Measurements from ENCODE around the gene C19orf12. TPM values are rescaled to one million over a fixed set of nuclear protein-coding genes. Genes with fewer than 3 reads are reported as not detected.

Gene C19orf12
- total RNA-seq, 1 experiment from 2014 or later, result 17.5 TPM

DNA sequence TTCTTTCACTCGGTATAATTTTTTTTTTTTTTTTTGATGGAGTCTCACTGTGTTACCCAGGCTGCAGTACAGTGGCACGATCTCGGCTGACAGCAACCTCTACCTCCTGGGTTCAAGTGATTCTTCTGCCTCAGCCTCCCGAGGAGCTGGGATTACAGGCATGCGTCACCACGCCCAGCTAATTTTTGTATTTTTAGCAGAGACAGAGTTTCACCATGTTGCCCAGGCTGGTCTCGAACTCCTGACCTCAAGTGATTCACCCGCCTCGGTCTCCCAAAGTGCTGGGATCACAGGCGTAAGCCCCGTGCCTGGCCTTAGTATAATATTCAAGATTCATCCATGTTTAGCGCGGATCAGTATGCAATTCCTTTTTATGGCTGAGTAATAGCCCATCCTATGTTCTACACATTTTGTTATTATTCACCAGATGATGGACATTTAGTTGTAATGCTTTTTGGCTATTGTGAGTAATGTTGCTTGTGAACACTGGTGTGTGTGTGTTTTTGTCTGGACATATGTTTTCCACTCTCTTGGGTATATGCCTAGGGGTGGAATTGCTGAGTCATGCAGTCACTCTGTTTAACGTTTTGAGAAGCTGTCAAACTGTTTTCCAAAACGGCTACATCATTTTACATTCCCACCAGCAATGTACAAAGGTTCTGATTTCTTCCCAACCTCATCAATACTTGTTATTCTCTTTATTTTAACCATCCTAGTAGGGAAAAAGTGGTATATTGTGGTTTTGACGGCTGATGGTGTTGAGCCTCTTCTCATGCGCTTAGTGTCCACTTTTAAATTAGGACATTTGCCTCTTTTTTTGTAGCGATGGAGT lies 26.9 kb downstream of the C19orf12 start:
- Histone ChIP-seq H4K8ac (replicated peaks; ENCODE audit: insufficient read length, low read depth, low read length) (no peak overlapping the region), H3T11ph (ENCODE audit: low read length) (no peak overlapping the region), H3K4me1 (ENCODE audit: insufficient read depth, low read length) (peaks cover 2% of the 10 kb centered on the region; the same call in 1 of the 2 replicates), H2BK120ac (ENCODE audit: low read depth, low read length, poor library complexity, severe bottlenecking) (no peak overlapping the region), H4K5ac (ENCODE audit: insufficient read length, low read depth, low read length) (no peak overlapping the region), H3K14ac (ENCODE audit: insufficient read depth, low read length) (no peak overlapping the region), H3K18ac (ENCODE audit: insufficient read length, low read depth, low read length) (no peak overlapping the region), H3K27ac (ENCODE audit: insufficient read length, low read depth, low read length) (no peak overlapping the region), H2BK5ac (ENCODE audit: insufficient read length, low read length) (no peak overlapping the region), H3K9me3 (ENCODE audit: control insufficient read depth, low read depth, low read length) (no peaks in the 10 kb centered on the region), H3K27me3 (ENCODE audit: insufficient read depth, low read length) (no peaks in the 10 kb centered on the region), H3K23ac (ENCODE audit: insufficient read length, low read depth, low read length) (no peak overlapping the region), H4K91ac (ENCODE audit: insufficient read length, low read depth, low read length) (no peak overlapping the region), H3K4ac (ENCODE audit: low read depth, low read length) (no peak overlapping the region), H3K79me2 (ENCODE audit: insufficient read depth, low read length) (no peaks in the 10 kb centered on the region), H4K20me1 (ENCODE audit: control insufficient read depth, insufficient read depth, insufficient read length) (no peaks in the 10 kb centered on the region), H2BK12ac (ENCODE audit: insufficient read length, low read depth, low read length) (no peak overlapping the region), H3K56ac (ENCODE audit: insufficient read length, low read depth, low read length) (no peak overlapping the region), H3K79me1 (ENCODE audit: insufficient read depth, low read depth, low read length, poor library complexity, severe bottlenecking) (no peaks in the 10 kb centered on the region), H2BK15ac (ENCODE audit: low read depth, low read length) (no peak overlapping the region), H3K9ac (ENCODE audit: extremely low read depth, insufficient read length, low read length) (no peak overlapping the region), H2AK5ac (ENCODE audit: insufficient read length, low read length) (no peak overlapping the region), H3K23me2 (ENCODE audit: insufficient read length, low read depth, low read length, poor library complexity, severe bottlenecking) (no peaks in the 10 kb centered on the region), H2AFZ (ENCODE audit: low read length) (no peak overlapping the region), H2BK20ac (ENCODE audit: low read depth, low read length, poor library complexity, severe bottlenecking) (no peak overlapping the region), H3K4me2 (ENCODE audit: insufficient read depth, insufficient read length, low read length) (no peak overlapping the region)
- no CpG with 5 or more reads among the region's 18 CpGs for WGBS (ENCODE audit: extremely low coverage, insufficient read length, low lambda C conversion rate)
- H3K27me3 Mint-ChIP-seq (ENCODE audit: low read depth), result peaks cover 1% of the 10 kb centered on the region; the same call in 1 of the 2 replicates
- peaks cover 0 to 4% (median 4%) of the 10 kb centered on the region in 3 experiments; a peak in 3 of 7 replicates for H3K36me3 Mint-ChIP-seq (ENCODE audit: insufficient read depth in 1 of 3, low read depth in 3 of 3)
- peaks cover 9 to 12% of the 10 kb centered on the region in 2 experiments for H3K4me1 Mint-ChIP-seq
- H3K4me3 Mint-ChIP-seq, result no peak overlapping the region
- H3K9me3 Mint-ChIP-seq, result peaks cover 3 to 18% of the 10 kb centered on the region in 2 experiments; a peak in 4 of 5 replicates
- no peak for DNase-seq
- TF ChIP-seq, protein P1, sequence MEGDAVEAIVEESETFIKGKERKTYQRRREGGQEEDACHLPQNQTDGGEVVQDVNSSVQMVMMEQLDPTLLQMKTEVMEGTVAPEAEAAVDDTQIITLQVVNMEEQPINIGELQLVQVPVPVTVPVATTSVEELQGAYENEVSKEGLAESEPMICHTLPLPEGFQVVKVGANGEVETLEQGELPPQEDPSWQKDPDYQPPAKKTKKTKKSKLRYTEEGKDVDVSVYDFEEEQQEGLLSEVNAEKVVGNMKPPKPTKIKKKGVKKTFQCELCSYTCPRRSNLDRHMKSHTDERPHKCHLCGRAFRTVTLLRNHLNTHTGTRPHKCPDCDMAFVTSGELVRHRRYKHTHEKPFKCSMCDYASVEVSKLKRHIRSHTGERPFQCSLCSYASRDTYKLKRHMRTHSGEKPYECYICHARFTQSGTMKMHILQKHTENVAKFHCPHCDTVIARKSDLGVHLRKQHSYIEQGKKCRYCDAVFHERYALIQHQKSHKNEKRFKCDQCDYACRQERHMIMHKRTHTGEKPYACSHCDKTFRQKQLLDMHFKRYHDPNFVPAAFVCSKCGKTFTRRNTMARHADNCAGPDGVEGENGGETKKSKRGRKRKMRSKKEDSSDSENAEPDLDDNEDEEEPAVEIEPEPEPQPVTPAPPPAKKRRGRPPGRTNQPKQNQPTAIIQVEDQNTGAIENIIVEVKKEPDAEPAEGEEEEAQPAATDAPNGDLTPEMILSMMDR (conservative IDR thresholded peaks at IDR 0.05), result no peak
- H3K27ac Mint-ChIP-seq, result no peak overlapping the region
